ENCODE results near the gene PTPRK. TPM values are rescaled to one million over a fixed set of nuclear protein-coding genes. Genes with fewer than 3 reads are reported as not detected.
A peak's percentile ranks its signal among the peaks of the same experiment; 100 is the strongest.
"Not testable (repeated sequence)": the region's sequence is repeated elsewhere in the genome, so short reads cannot be mapped to it uniquely, and the experiment has no call there.

PTPRK gene
- total and polyA plus RNA-seq, 4 donors: 8.2 to 224 (median 42.9) TPM

DNA sequence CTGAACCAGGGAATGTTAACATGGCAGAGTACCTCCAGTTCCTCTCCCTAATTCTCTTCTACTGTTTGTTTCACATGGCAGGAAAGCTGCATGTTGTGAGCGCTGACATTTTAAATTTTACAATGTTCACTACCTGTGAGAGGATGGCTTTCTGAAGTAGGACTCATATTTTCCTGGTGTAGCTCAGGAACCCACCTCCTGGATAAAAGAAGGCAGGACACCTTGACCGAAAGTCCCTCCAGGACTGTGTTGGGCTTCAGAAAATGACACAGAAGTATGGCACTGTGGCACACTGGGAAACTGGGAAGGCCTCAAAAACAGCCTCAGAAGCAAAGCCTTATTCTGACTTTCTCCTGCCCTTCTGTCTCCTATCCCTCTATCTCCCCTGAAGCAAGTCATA, 33.3 kb downstream of the PTPRK start:
- Histone ChIP-seq H3K4me1 (ENCODE audit: control insufficient read depth in 5 of 5, insufficient read depth in 5 of 5, low read length in 5 of 5) (peaks cover 0 to 23% (median 7%) of the 10 kb centered on the region in 5 donors), H3K27me3 (ENCODE audit: control insufficient read depth in 3 of 3, insufficient read depth in 3 of 3, low read length in 2 of 3) (no peaks in the 10 kb centered on the region), H3K9me3 (ENCODE audit: control insufficient read depth in 4 of 4, insufficient read depth in 3 of 4, low read length in 3 of 4) (no peaks in the 10 kb centered on the region), H3K27ac (ENCODE audit: low read depth in 1 of 2, low read length in 1 of 2) (no peak overlapping the region), H3K4me3 (no peak overlapping the region), H3K9ac (ENCODE audit: insufficient read depth in 1 of 2, low read length in 2 of 2) (no peak overlapping the region), H3K36me3 (ENCODE audit: control insufficient read depth in 4 of 4, insufficient read depth in 4 of 4, low read length in 4 of 4) (peaks cover 0 to 2% (median 0%) of the 10 kb centered on the region in 4 donors)
- 88 to 93% methylated on average over 2 of the region's 2 CpGs for WGBS, 2 donors
- ATAC-seq (ENCODE audit: insufficient read depth, low FRiP score) (no peak), DNase-seq (no peak)
- TF ChIP-seq CTCF (IDR thresholded peaks at IDR 0.05; ENCODE audit: control extremely low read depth, extremely low read depth): no peak

DNA sequence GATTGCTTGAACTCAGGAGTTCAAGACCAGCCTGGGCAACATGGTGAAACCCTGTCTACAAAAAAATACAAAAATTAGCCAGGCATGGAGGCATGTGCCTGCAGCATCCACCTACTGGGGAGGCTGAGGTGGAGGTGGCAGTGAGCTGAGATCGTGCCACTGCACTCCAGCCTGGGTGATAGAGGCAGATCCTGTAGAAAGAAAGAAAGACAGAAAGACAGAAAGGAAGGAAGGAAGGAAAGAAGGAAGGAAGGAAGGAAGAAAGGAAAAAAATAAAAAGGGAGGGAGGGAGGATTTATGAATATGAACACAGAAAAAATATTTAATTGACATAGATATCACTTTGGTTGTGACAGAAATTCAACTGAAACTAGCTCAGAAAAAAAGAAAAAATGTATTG, 33.8 kb downstream of the PTPRK start:
- H3K36me3 ChIP-seq (ENCODE audit: control insufficient read depth in 4 of 4, insufficient read depth in 4 of 4, low read length in 4 of 4); H3K4me3 ChIP-seq; ATAC-seq (ENCODE audit: insufficient read depth, low FRiP score); H3K27ac ChIP-seq (ENCODE audit: low read depth in 1 of 2, low read length in 1 of 2); H3K9ac ChIP-seq (ENCODE audit: insufficient read depth in 1 of 2, low read length in 2 of 2); DNase-seq; H3K9me3 ChIP-seq (ENCODE audit: control insufficient read depth in 4 of 4, insufficient read depth in 3 of 4, low read length in 3 of 4); H3K27me3 ChIP-seq (ENCODE audit: control insufficient read depth in 3 of 3, insufficient read depth in 3 of 3, low read length in 2 of 3): not testable (repeated sequence)
- WGBS, 2 donors: 79 to 80% methylated on average over 1 of the region's 1 CpG
- peaks cover 0 to 24% (median 2%) of the 10 kb centered on the region in 5 donors for H3K4me1 ChIP-seq (ENCODE audit: control insufficient read depth in 5 of 5, insufficient read depth in 5 of 5, low read length in 5 of 5)

DNA sequence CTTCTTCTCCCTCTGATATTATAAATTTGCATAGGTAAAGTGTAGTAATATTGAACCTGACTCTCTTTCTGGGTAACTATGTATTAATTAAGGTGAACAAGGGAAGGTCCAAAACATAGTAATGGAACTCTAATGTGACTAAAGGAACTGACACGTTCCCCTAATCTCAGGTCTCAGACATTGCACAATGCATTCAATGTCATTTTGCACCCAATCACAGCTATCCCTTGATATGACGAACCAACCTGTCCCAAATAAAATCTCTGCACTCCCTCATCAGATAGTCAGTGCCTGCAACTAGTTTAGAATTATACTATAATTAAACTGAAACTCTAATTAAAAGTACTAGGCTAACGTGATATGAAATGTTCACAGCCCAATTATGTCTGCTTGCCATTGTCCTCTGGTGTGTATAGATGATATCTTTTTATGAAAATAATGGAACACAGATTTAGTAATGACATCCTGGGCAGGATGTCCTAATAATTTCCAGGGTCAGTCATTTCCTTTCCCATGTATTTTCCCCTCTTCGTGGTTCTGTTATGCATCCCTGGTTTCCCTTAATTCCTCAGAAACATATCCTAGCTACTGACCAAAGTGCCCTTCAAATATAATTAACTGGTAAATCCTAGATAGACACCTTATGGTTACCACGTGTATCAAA, 36.8 kb downstream of the PTPRK start:
- no peak for DNase-seq
- no peak overlapping the region for H3K9ac ChIP-seq (ENCODE audit: insufficient read depth in 1 of 2, low read length in 2 of 2)
- H3K36me3 ChIP-seq (ENCODE audit: control insufficient read depth in 4 of 4, insufficient read depth in 4 of 4, low read length in 4 of 4): no peaks in the 10 kb centered on the region
- no peak for ATAC-seq (ENCODE audit: insufficient read depth, low FRiP score)
- H3K9me3 ChIP-seq (ENCODE audit: control insufficient read depth in 4 of 4, insufficient read depth in 3 of 4, low read length in 3 of 4): no peaks in the 10 kb centered on the region
- WGBS, 2 donors: 68 to 83% methylated on average over 5 of the region's 5 CpGs
- peaks cover 0 to 22% (median 0%) of the 10 kb centered on the region in 5 donors for H3K4me1 ChIP-seq (ENCODE audit: control insufficient read depth in 5 of 5, insufficient read depth in 5 of 5, low read length in 5 of 5)
- no peak overlapping the region for H3K4me3 ChIP-seq
- H3K27ac ChIP-seq (ENCODE audit: low read depth in 1 of 2, low read length in 1 of 2): no peak overlapping the region
- no peaks in the 10 kb centered on the region for H3K27me3 ChIP-seq (ENCODE audit: control insufficient read depth in 3 of 3, insufficient read depth in 3 of 3, low read length in 2 of 3)
- no peak for TF ChIP-seq CTCF (IDR thresholded peaks at IDR 0.05; ENCODE audit: control extremely low read depth, extremely low read depth)

GRCh38 chr6:128482642-128483041, 37.8 kb downstream of the PTPRK start:
- Histone ChIP-seq H3K27me3 (ENCODE audit: control insufficient read depth in 3 of 3, insufficient read depth in 3 of 3, low read length in 2 of 3) (no peaks in the 10 kb centered on the region), H3K9me3 (ENCODE audit: control insufficient read depth in 4 of 4, insufficient read depth in 3 of 4, low read length in 3 of 4) (no peaks in the 10 kb centered on the region), H3K4me1 (ENCODE audit: control insufficient read depth in 5 of 5, insufficient read depth in 5 of 5, low read length in 5 of 5) (peaks cover 0 to 25% (median 0%) of the 10 kb centered on the region in 5 donors), H3K36me3 (ENCODE audit: control insufficient read depth in 4 of 4, insufficient read depth in 4 of 4, low read length in 4 of 4) (no peaks in the 10 kb centered on the region), H3K27ac (ENCODE audit: low read depth in 1 of 2, low read length in 1 of 2) (peak overlapping the region in 1 of 2 donors; percentile 45), H3K4me3 (no peak overlapping the region), H3K9ac (ENCODE audit: insufficient read depth in 1 of 2, low read length in 2 of 2) (no peak overlapping the region)
- 69 to 87% methylated on average over 3 of the region's 3 CpGs for WGBS, 2 donors
- TF ChIP-seq CTCF (IDR thresholded peaks at IDR 0.05; ENCODE audit: control extremely low read depth, extremely low read depth): no peak
- no peak for ATAC-seq (ENCODE audit: insufficient read depth, low FRiP score)
- DNase-seq: no peak

All from lung (tissue), 12 donors.